H1 (cell line): ENCODE results near the gene TPRN. TPM values are rescaled to one million over a fixed set of nuclear protein-coding genes. Genes with fewer than 3 reads are reported as not detected.

Source experiments
- CTCF ChIA-PET: fragments of 300-600 bp; sonication (Branson Sonifier 250); formaldehyde crosslinking; loops from one replicate; lab custom pipeline; 2021; ENCODE audit not compliant: partially characterized antibody; lab: Charles Lee
- POLR2A ChIA-PET: fragments of 300-600 bp; sonication (Branson Sonifier 250); formaldehyde crosslinking; loops from one replicate; lab custom pipeline; 2021; ENCODE audit warnings: inconsistent platforms; ENCODE audit not compliant: partially characterized antibody; lab: Charles Lee
- DNase-seq, 2 experiments: peaks; one replicate each; pipeline versions ENCODE4 v3.0.0 to v3.0.0-alpha.2; 2010 to 2022; ENCODE audit warnings: low spot score in 2 of 2, low read depth in 1 of 2, mixed read lengths in 1 of 2
- FAIRE-seq: peaks from 2 replicates; lab custom pipeline; 2011; peaks lifted over from hg19 to GRCh38; lab: Jason Lieb, UNC
- H2AFZ ChIP-seq: 2 replicates; pipeline ENCODE4 v1.8.1; 2012; ENCODE audit warnings: low read length, inconsistent platforms
- H2AK5ac ChIP-seq: 2 replicates; pipeline ENCODE4 v1.6.1; 2013; ENCODE audit warnings: low read depth, low read length
- H2BK120ac ChIP-seq: replicated peaks from 2 replicates; pipeline ENCODE3; 2013; ENCODE audit warnings: low read depth, low read length, inconsistent platforms
- H2BK12ac ChIP-seq: 2 replicates; pipeline ENCODE4 v1.6.1; 2013; ENCODE audit warnings: low read depth, low read length
- H2BK15ac ChIP-seq: 2 replicates; pipeline ENCODE4 v1.6.1; 2013; ENCODE audit warnings: low read length
- H2BK20ac ChIP-seq: 2 replicates; pipeline ENCODE4 v1.6.1; 2013; ENCODE audit warnings: low read length
- H2BK5ac ChIP-seq: 2 replicates; pipeline ENCODE4 v1.6.1; 2013; ENCODE audit warnings: low read depth, low read length
- H3K14ac ChIP-seq: 2 replicates; pipeline ENCODE4 v1.6.1; 2013; ENCODE audit warnings: inconsistent platforms; ENCODE audit not compliant: insufficient read length
- H3K18ac ChIP-seq: 2 replicates; pipeline ENCODE4 v1.6.1; 2013; ENCODE audit warnings: low read length; ENCODE audit errors: extremely low read depth
- H3K23ac ChIP-seq: 2 replicates; pipeline ENCODE4 v1.6.1; 2013; ENCODE audit warnings: inconsistent platforms; ENCODE audit not compliant: insufficient read length
- H3K23me2 ChIP-seq: 2 replicates; pipeline ENCODE4 v1.6.1; 2013; ENCODE audit warnings: low read depth, low read length
- H3K27ac ChIP-seq: 2 replicates; pipeline ENCODE4 v1.6.1; 2011; ENCODE audit warnings: low read depth, low read length, inconsistent platforms
- H3K27me3 ChIP-seq, 4 experiments: replicated peaks in 1 of 4; 1 replicate in 1 of 4; 2 replicates in 3 of 4; pipeline versions ENCODE4 v1.6.1 to v1.8.1; 2011 to 2013; ENCODE audit warnings: low read length in 3 of 4, mild to moderate bottlenecking in 3 of 4, inconsistent platforms in 2 of 4, mixed read lengths in 2 of 4, moderate library complexity in 1 of 4; ENCODE audit not compliant: control insufficient read depth in 3 of 4, insufficient read depth in 3 of 4; ENCODE audit errors: extremely low read depth in 1 of 4
- H3K36me3 ChIP-seq, 4 experiments: 2 replicates each; pipeline versions ENCODE4 v1.6.1 to v1.8.1; 2011 to 2013; ENCODE audit warnings: mild to moderate bottlenecking in 4 of 4, low read length in 3 of 4, moderate library complexity in 2 of 4, control low read depth in 1 of 4, inconsistent platforms in 1 of 4; ENCODE audit not compliant: insufficient read depth in 4 of 4, control insufficient read depth in 2 of 4
- H3K4ac ChIP-seq: replicated peaks from 2 replicates; pipeline ENCODE3; 2013; ENCODE audit warnings: low read length, low read depth, mixed read lengths, inconsistent platforms; ENCODE audit not compliant: insufficient read length
- H3K4me1 ChIP-seq, 4 experiments: replicated peaks in 1 of 4; 1 replicate in 1 of 4; 2 replicates in 3 of 4; pipeline versions ENCODE4 v1.6.1 to v1.8.1; 2011 to 2013; ENCODE audit warnings: low read length in 3 of 4, inconsistent platforms in 2 of 4, mixed read lengths in 1 of 4; ENCODE audit not compliant: insufficient read depth in 4 of 4, control insufficient read depth in 3 of 4
- H3K4me2 ChIP-seq, 2 experiments: 2 replicates each; pipeline versions ENCODE4 v1.6.1 to v1.8.1; 2011 to 2013; ENCODE audit warnings: low read depth in 2 of 2, low read length in 2 of 2, control low read depth in 1 of 2, inconsistent platforms in 1 of 2, mild to moderate bottlenecking in 1 of 2; ENCODE audit not compliant: insufficient read depth in 1 of 2
- H3K4me3 ChIP-seq, 4 experiments: fragments of 200-600, 300-600 bp in 1 of 4; sonication (generic), shearing (Covaris generic), sonication (Bioruptor Twin) in 1 of 4; 2 replicates each; pipeline versions ENCODE4 v1.5.1 to v1.8.1; 2011 to 2016; ENCODE audit warnings: low read length in 4 of 4, low read depth in 3 of 4, control low read depth in 2 of 4, inconsistent platforms in 2 of 4, mild to moderate bottlenecking in 2 of 4, mixed read lengths in 1 of 4, moderate library complexity in 1 of 4; ENCODE audit not compliant: insufficient read depth in 2 of 4; ENCODE audit errors: extremely low read depth in 1 of 4
- H3K56ac ChIP-seq: replicated peaks from 2 replicates; pipeline ENCODE3; 2013; ENCODE audit warnings: low read depth, mild to moderate bottlenecking, mixed read lengths, low read length, inconsistent platforms; ENCODE audit not compliant: insufficient read length
- H3K79me1 ChIP-seq: 2 replicates; pipeline ENCODE4 v1.6.1; 2013; ENCODE audit warnings: low read depth, low read length, control low read depth
- H3K79me2 ChIP-seq, 2 experiments: 2 replicates each; pipeline versions ENCODE4 v1.6.1 to v1.8.1; 2012 to 2013; ENCODE audit warnings: low read length in 2 of 2, mild to moderate bottlenecking in 2 of 2, inconsistent platforms in 1 of 2; ENCODE audit not compliant: insufficient read depth in 2 of 2, control insufficient read depth in 1 of 2
- H3K9ac ChIP-seq, 4 experiments: replicated peaks in 1 of 4; 1 replicate in 1 of 4; 2 replicates in 3 of 4; pipeline versions ENCODE4 v1.6.1 to v1.8.1; 2011 to 2013; ENCODE audit warnings: low read depth in 3 of 4, low read length in 3 of 4, control low read depth in 2 of 4, mild to moderate bottlenecking in 2 of 4, moderate library complexity in 2 of 4, inconsistent platforms in 1 of 4; ENCODE audit errors: extremely low read depth in 1 of 4
- H3K9me3 ChIP-seq, 2 experiments: 2 replicates each; pipeline versions ENCODE4 v1.6.1 to v1.8.1; 2012 to 2013; ENCODE audit warnings: mild to moderate bottlenecking in 2 of 2, moderate library complexity in 2 of 2, control low read depth in 1 of 2, inconsistent platforms in 1 of 2, low read depth in 1 of 2, low read length in 1 of 2, mixed read lengths in 1 of 2; ENCODE audit not compliant: insufficient read depth in 2 of 2
- H4K20me1 ChIP-seq, 2 experiments: replicated peaks in 1 of 2; 2 replicates each; pipeline versions ENCODE3 to v1.8.1; 2011 to 2013; ENCODE audit warnings: inconsistent platforms in 2 of 2, low read length in 2 of 2, mild to moderate bottlenecking in 1 of 2; ENCODE audit not compliant: insufficient read depth in 2 of 2, control insufficient read depth in 1 of 2
- H4K5ac ChIP-seq: 2 replicates; pipeline ENCODE4 v1.6.1; 2013; ENCODE audit warnings: low read length, low read depth, mixed read lengths, inconsistent platforms; ENCODE audit not compliant: insufficient read length
- H4K8ac ChIP-seq: 2 replicates; pipeline ENCODE4 v1.8.0; 2013; ENCODE audit warnings: mild to moderate bottlenecking, moderate library complexity, low read length, inconsistent platforms; ENCODE audit not compliant: insufficient read depth; ENCODE audit errors: extremely low read depth
- H4K91ac ChIP-seq: replicated peaks from 2 replicates; pipeline ENCODE3; 2013; ENCODE audit warnings: low read length, mixed read lengths, inconsistent platforms; ENCODE audit not compliant: insufficient read length
- GTF2F1 ChIP-seq: IDR thresholded peaks from 2 replicates; pipeline ENCODE4 v1.6.1; 2012; ENCODE audit warnings: low read depth, low read length, improper control_type of control experiment, borderline replicate concordance
- KDM5A ChIP-seq: fragments of 200-600 bp; IDR thresholded peaks from 2 replicates; pipeline ENCODE4 v1.7.1; 2012; ENCODE audit warnings: mild to moderate bottlenecking, low read length, inconsistent platforms, mixed read lengths
- RNF2 ChIP-seq: fragments of 200-900, 300-1000 bp; sonication (generic); IDR thresholded peaks from 2 replicates; pipeline ENCODE4 v1.7.1; 2016; ENCODE audit warnings: borderline replicate concordance, low read depth, mild to moderate bottlenecking, antibody characterized with exemption, low read length; ENCODE audit not compliant: poor library complexity, severe bottlenecking; ENCODE audit errors: missing control alignments
- SIX5 ChIP-seq: IDR thresholded peaks from 2 replicates; pipeline ENCODE4 v1.6.1; 2011; ENCODE audit warnings: mild to moderate bottlenecking, low read depth, low read length
- SRF ChIP-seq: IDR thresholded peaks from 2 replicates; pipeline ENCODE4 v1.6.1; 2011; ENCODE audit warnings: mild to moderate bottlenecking, low read depth, low read length, moderate library complexity
- TAF7 ChIP-seq: optimal IDR thresholded peaks from 2 replicates; pipeline ENCODE3; 2011; ENCODE audit warnings: low read depth, mild to moderate bottlenecking, inconsistent platforms, low read length, moderate library complexity, borderline replicate concordance
- TCF12 ChIP-seq: IDR thresholded peaks from 2 replicates; pipeline ENCODE4 v1.6.1; 2011; ENCODE audit warnings: low read depth, mild to moderate bottlenecking, low read length
- WGBS, 2 experiments: shearing (Covaris generic) in 1 of 2; methylation state at CpG; one replicate each; pipeline versions ENCODE4 v1.1.6 to v1.1.7; 2013 to 2015; ENCODE audit warnings: low lambda C conversion rate in 2 of 2, mixed read lengths in 2 of 2, inconsistent platforms in 1 of 2, low coverage in 1 of 2, missing lambda C conversion rate in 1 of 2; ENCODE audit not compliant: insufficient replicate concordance in 2 of 2, insufficient coverage in 1 of 2, insufficient read length in 1 of 2; ENCODE audit errors: extremely low coverage in 1 of 2, missing lambda C conversion rate in 1 of 2; 5-methylcytosine and 5-hydroxymethylcytosine counted together
- polyA plus RNA-seq, 7 experiments: library from polyadenylated mRNA; depleted of rRNA in 3 of 7; stranded (reverse) in 5 of 7; unstranded in 2 of 7; fragments of >200 nt in 5 of 7; fragments of 200-250 nt in 2 of 7; gene quantifications; 1 replicate in 5 of 7; 2 replicates in 1 of 7; 4 replicates in 1 of 7; pipeline versions ENCODE4 v1.2.1 to v1.2.3, GENCODE V29; 2011 to 2013; ENCODE audit warnings: missing spikeins in 2 of 7, mixed read lengths in 2 of 7
- total RNA-seq: library from RNA; stranded (reverse); fragmentation: NEBNext Ultra II Directional; extraction: Animal tissue kit (Norgen Biotek cat#: 25700); gene quantifications from 2 replicates; pipeline ENCODE4 v1.2.1, GENCODE V29; 2021
- TF ChIP-seq, protein P1 (sequence below): IDR thresholded peaks from 2 replicates; pipeline ENCODE4 v1.6.1; 2012; ENCODE audit warnings: inconsistent platforms
- TF ChIP-seq, protein P2 (sequence below): IDR thresholded peaks from 2 replicates; pipeline ENCODE4 v1.6.1; 2011; ENCODE audit warnings: low read depth, mild to moderate bottlenecking, low read length; ENCODE audit not compliant: insufficient read depth
- TF ChIP-seq, protein P3 (sequence below): IDR thresholded peaks from 2 replicates; pipeline ENCODE4 v1.6.1; 2012; ENCODE audit warnings: low read length, inconsistent platforms

TPRN gene
- total and polyA plus RNA-seq, 2 of the 8 experiments (the other 6 are each of a cell fraction or from before 2014, with no cell fraction given) = 9.7 to 23.2 TPM

DNA sequence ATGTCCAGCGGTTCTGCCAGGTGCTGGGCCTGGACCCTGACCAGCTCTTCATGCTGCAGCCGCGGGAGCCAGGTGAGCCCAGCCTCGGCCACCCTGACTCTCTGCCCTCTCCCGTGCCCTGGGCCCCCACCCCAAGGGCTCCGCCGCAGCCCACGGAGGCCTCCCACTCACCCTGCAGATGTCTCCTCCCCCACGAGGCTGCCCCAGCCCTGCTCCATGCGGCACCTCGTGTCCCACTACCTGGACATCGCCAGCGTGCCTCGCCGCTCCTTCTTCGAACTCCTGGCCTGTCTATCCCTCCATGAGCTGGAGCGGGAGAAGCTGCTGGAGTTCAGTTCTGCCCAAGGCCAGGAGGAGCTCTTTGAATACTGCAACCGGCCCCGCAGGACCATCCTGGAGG, 14.1 kb upstream of the TPRN start:
- no peak overlapping the region for H3K4me3 ChIP-seq
- no peaks in the 10 kb centered on the region for H3K9me3 ChIP-seq
- WGBS, 2 experiments = 87% methylated on average over 13 of the region's 19 CpGs; no CpG with 5 or more reads in 1 of the 2 experiments
- FAIRE-seq = no peak
- no peaks in the 10 kb centered on the region for H3K27me3 ChIP-seq
- no peak overlapping the region for H3K4ac ChIP-seq
- H4K20me1 ChIP-seq = peaks cover 0 to 15% of the 10 kb centered on the region in 2 experiments
- no peak overlapping the region for H2BK120ac ChIP-seq
- H3K36me3 ChIP-seq = peaks cover 0 to 22% (median 7%) of the 10 kb centered on the region in 4 experiments; a peak in 7 of 8 replicates
- H4K91ac ChIP-seq = no peak overlapping the region
- H2AK5ac ChIP-seq = no peak overlapping the region
- H3K79me2 ChIP-seq = no peaks in the 10 kb centered on the region
- no peak overlapping the region for H3K18ac ChIP-seq
- H2BK15ac ChIP-seq = no peak overlapping the region
- ChIA-PET CTCF (interaction anchor here (0.8 to 4.0 kb wide), 15 partner anchors 8 to 189 kb away, joined by 3 to 31 read pairs (median 4); partner anchors contain the start of genes ANAPC2, CYSRT1, RNF208 and RNF224), POLR2A (interaction anchor here (0.9 to 69.9 kb wide), 9 partner anchors 5 to 99 kb away, joined by 3 to 1462 read pairs (median 12); partner anchors contain the start of genes ANAPC2, CYSRT1, NDOR1 and NELFB)
- H3K27ac ChIP-seq = no peak overlapping the region
- H2BK20ac ChIP-seq = no peak overlapping the region
- no peak overlapping the region for H3K14ac ChIP-seq
- H3K56ac ChIP-seq = no peak overlapping the region
- H2BK5ac ChIP-seq = no peak overlapping the region
- DNase-seq = no peak
- H2BK12ac ChIP-seq = no peak overlapping the region
- H3K23me2 ChIP-seq = no peaks in the 10 kb centered on the region
- no peak overlapping the region for H4K8ac ChIP-seq
- H3K4me1 ChIP-seq = peaks cover 0 to 6% (median 4%) of the 10 kb centered on the region in 4 experiments; a peak in 5 of 7 replicates
- H2AFZ ChIP-seq = no peak overlapping the region
- no peaks in the 10 kb centered on the region; the same call in 1 of the 2 replicates for H3K79me1 ChIP-seq
- no peak overlapping the region for H3K23ac ChIP-seq
- no peak overlapping the region for H4K5ac ChIP-seq
- H3K4me2 ChIP-seq = no peak overlapping the region
- no peak overlapping the region for H3K9ac ChIP-seq
- TF ChIP-seq RNF2 = no peak
- TF ChIP-seq, protein P1, sequence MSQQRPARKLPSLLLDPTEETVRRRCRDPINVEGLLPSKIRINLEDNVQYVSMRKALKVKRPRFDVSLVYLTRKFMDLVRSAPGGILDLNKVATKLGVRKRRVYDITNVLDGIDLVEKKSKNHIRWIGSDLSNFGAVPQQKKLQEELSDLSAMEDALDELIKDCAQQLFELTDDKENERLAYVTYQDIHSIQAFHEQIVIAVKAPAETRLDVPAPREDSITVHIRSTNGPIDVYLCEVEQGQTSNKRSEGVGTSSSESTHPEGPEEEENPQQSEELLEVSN = no peak
- TF ChIP-seq, protein P2, sequence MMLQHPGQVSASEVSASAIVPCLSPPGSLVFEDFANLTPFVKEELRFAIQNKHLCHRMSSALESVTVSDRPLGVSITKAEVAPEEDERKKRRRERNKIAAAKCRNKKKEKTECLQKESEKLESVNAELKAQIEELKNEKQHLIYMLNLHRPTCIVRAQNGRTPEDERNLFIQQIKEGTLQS = no peak
- TF ChIP-seq, protein P3, sequence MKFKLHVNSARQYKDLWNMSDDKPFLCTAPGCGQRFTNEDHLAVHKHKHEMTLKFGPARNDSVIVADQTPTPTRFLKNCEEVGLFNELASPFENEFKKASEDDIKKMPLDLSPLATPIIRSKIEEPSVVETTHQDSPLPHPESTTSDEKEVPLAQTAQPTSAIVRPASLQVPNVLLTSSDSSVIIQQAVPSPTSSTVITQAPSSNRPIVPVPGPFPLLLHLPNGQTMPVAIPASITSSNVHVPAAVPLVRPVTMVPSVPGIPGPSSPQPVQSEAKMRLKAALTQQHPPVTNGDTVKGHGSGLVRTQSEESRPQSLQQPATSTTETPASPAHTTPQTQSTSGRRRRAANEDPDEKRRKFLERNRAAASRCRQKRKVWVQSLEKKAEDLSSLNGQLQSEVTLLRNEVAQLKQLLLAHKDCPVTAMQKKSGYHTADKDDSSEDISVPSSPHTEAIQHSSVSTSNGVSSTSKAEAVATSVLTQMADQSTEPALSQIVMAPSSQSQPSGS = no peak
- no peak for TF ChIP-seq GTF2F1
- TF ChIP-seq TCF12 = no peak
- no peak for TF ChIP-seq SRF
- no peak for TF ChIP-seq KDM5A
- no peak for TF ChIP-seq TAF7
- TF ChIP-seq SIX5 = no peak
